ENCODE results near the gene LRFN2. TPM values are rescaled to one million over a fixed set of nuclear protein-coding genes. Genes with fewer than 3 reads are reported as not detected.

LRFN2 gene
- total and polyA plus RNA-seq, 2 experiments from 2014 or later, result 0.29 to 2.5 TPM

GRCh38 chr6:40369042-40369441 is 218.1 kb downstream of the LRFN2 start (continued):
- TF ChIP-seq EZH2phosphoT487 (IDR thresholded peaks at IDR 0.05; ENCODE audit: unreplicated experiment) (no peak), EZH2 (IDR thresholded peaks at IDR 0.05; ENCODE audit: low read depth, unreplicated experiment) (no peak), ZNF462 (CRISPR knock-in tag; IDR thresholded peaks at IDR 0.05) (no peak), ETS1 (IDR thresholded peaks at IDR 0.05) (no peak)

GRCh38 chr6:40362859-40363258 is 224.3 kb downstream of the LRFN2 start:
- no peak for ATAC-seq
- Histone ChIP-seq H3K27ac (ENCODE audit: low read depth) (0 out of 2 replicates have a peak overlapping the region, but pooled peaks have one; percentile 48), H3K79me2 (replicated peaks; ENCODE audit: insufficient read depth) (no peaks in the 10 kb centered on the region), H3K4me1 (ENCODE audit: insufficient read depth) (peaks cover 49% of the 10 kb centered on the region), H4K20me1 (replicated peaks; ENCODE audit: insufficient read depth) (no peaks in the 10 kb centered on the region), H3K9me2 (ENCODE audit: insufficient read depth) (peaks cover 8% of the 10 kb centered on the region), H3K36me3 (ENCODE audit: insufficient read depth) (peaks cover 7% of the 10 kb centered on the region; the same call in 1 of the 2 replicates), H2AFZ (no peak overlapping the region), H3K27me3 (ENCODE audit: insufficient read depth) (no peaks in the 10 kb centered on the region), H3K4me2 (peak overlapping the region; percentile 10), H3F3A (replicated peaks; ENCODE audit: low read depth) (no peaks in the 10 kb centered on the region), H3K4me3 (no peak overlapping the region)
- no peak for DNase-seq (ENCODE audit: low spot score)
- H3K4me3 Mint-ChIP-seq, result no peak overlapping the region; the same call in 2 of the 3 replicates
- H3K36me3 Mint-ChIP-seq (ENCODE audit: low read depth), result no peaks in the 10 kb centered on the region
- peaks cover 5% of the 10 kb centered on the region; the same call in 2 of the 3 replicates for H3K9me3 Mint-ChIP-seq
- H3K27me3 Mint-ChIP-seq (ENCODE audit: insufficient read depth, low read depth, poor library complexity), result no peaks in the 10 kb centered on the region
- H3K27ac Mint-ChIP-seq, result peak overlapping the region; percentile 25; the same call in 1 of the 2 replicates
- peaks cover 56% of the 10 kb centered on the region for H3K4me1 Mint-ChIP-seq
- TF ChIP-seq ZNF462 (CRISPR knock-in tag; IDR thresholded peaks at IDR 0.05) (no peak), STAT1 (IDR thresholded peaks at IDR 0.05; ENCODE audit: unreplicated experiment) (no peak)

Measured in GM23338 (cell line).